Neural progenitor cell (in vitro differentiated cells): ENCODE results near the gene FEV. TPM values are rescaled to one million over a fixed set of nuclear protein-coding genes. Genes with fewer than 3 reads are reported as not detected.
A peak's percentile ranks its signal among the peaks of the same experiment; 100 is the strongest.

Source experiments
- DNase-seq: peaks from one replicate; pipeline ENCODE4 v3.0.0-alpha.2; 2016; ENCODE audit warnings: low spot score
- H2AFZ ChIP-seq: fragments of 200-600 bp; sonication (generic); replicated peaks from 2 replicates; pipeline ENCODE4 v1.6.1; 2016; ENCODE audit warnings: antibody characterized with exemption
- H3F3A ChIP-seq: fragments of 200-600 bp; sonication (generic); 2 replicates; pipeline ENCODE4 v1.6.1; 2016; ENCODE audit warnings: antibody characterized with exemption, low read depth
- H3K27ac ChIP-seq: fragments of 200-600 bp; sonication (generic); 2 replicates; pipeline ENCODE4 v1.5.1; 2016; ENCODE audit warnings: mild to moderate bottlenecking
- H3K27me3 ChIP-seq: fragments of 200-600 bp; sonication (generic); 2 replicates; pipeline ENCODE4 v1.6.1; 2016; ENCODE audit warnings: mild to moderate bottlenecking, moderate library complexity
- H3K36me3 ChIP-seq: fragments of 200-600 bp; sonication (generic); 2 replicates; pipeline ENCODE4 v1.5.1; 2016
- H3K4me1 ChIP-seq: fragments of 200-600 bp; sonication (generic); 2 replicates; pipeline ENCODE4 v1.6.1; 2016; ENCODE audit warnings: mixed run types
- H3K4me2 ChIP-seq: fragments of 200-600 bp; sonication (generic); 2 replicates; pipeline ENCODE4 v1.6.1; 2016
- H3K4me3 ChIP-seq: fragments of 200-600 bp; sonication (generic); 2 replicates; pipeline ENCODE4 v1.5.1; 2016
- H3K79me2 ChIP-seq: fragments of 200-600 bp; sonication (generic); 2 replicates; pipeline ENCODE4 v1.6.1; 2016; ENCODE audit warnings: low read depth
- H3K9ac ChIP-seq: fragments of 200-600 bp; sonication (generic); 2 replicates; pipeline ENCODE4 v1.6.1; 2016
- H3K9me3 ChIP-seq: fragments of 200-600 bp; sonication (generic); 2 replicates; pipeline ENCODE4 v1.5.1; 2016; ENCODE audit warnings: low read depth
- H4K20me1 ChIP-seq: fragments of 200-600 bp; sonication (generic); 2 replicates; pipeline ENCODE4 v1.6.1; 2016; ENCODE audit warnings: low read depth
- H3K27ac Mint-ChIP-seq: 3 replicates; pipeline ENCODE4 v1.8.0; 2021; ENCODE audit warnings: mixed read lengths
- H3K27me3 Mint-ChIP-seq: 2 replicates; pipeline ENCODE4 v1.8.0; 2022; ENCODE audit warnings: low read depth, mild to moderate bottlenecking, inconsistent platforms, moderate library complexity, mixed read lengths; ENCODE audit not compliant: insufficient read depth
- H3K36me3 Mint-ChIP-seq: 3 replicates; pipeline ENCODE4 v1.8.0; 2021; ENCODE audit warnings: mixed read lengths
- H3K4me1 Mint-ChIP-seq: 3 replicates; pipeline ENCODE4 v1.8.0; 2021; ENCODE audit warnings: mixed read lengths
- H3K4me3 Mint-ChIP-seq: 3 replicates; pipeline ENCODE4 v1.8.0; 2021; ENCODE audit warnings: mild to moderate bottlenecking, moderate library complexity, mixed read lengths
- H3K9me3 Mint-ChIP-seq: 3 replicates; pipeline ENCODE4 v1.8.0; 2020; ENCODE audit warnings: mixed read lengths
- CTCF ChIP-seq: fragments of 200-600 bp; sonication (generic); IDR thresholded peaks from 2 replicates; pipeline ENCODE4 v1.5.1; 2017; ENCODE audit warnings: antibody characterized with exemption, mild to moderate bottlenecking
- EZH2 ChIP-seq: fragments of 200-600 bp; sonication (generic); IDR thresholded peaks from 2 replicates; pipeline ENCODE4 v1.6.1; 2017; ENCODE audit warnings: antibody characterized with exemption, mild to moderate bottlenecking, moderate library complexity
- EZH2phosphoT487 ChIP-seq: fragments of 200-600 bp; sonication (generic); IDR thresholded peaks from 2 replicates; pipeline ENCODE4 v1.6.1; 2017; ENCODE audit warnings: antibody characterized with exemption
- total RNA-seq: library from RNA; depleted of rRNA; stranded (reverse); fragments of >200 nt; gene quantifications from 2 replicates; pipeline ENCODE4 v1.2.3, GENCODE V29; 2015; ENCODE audit warnings: low replicate concordance

The FEV gene
- total RNA-seq, 1 donor from 2014 or later: not detected

DNA sequence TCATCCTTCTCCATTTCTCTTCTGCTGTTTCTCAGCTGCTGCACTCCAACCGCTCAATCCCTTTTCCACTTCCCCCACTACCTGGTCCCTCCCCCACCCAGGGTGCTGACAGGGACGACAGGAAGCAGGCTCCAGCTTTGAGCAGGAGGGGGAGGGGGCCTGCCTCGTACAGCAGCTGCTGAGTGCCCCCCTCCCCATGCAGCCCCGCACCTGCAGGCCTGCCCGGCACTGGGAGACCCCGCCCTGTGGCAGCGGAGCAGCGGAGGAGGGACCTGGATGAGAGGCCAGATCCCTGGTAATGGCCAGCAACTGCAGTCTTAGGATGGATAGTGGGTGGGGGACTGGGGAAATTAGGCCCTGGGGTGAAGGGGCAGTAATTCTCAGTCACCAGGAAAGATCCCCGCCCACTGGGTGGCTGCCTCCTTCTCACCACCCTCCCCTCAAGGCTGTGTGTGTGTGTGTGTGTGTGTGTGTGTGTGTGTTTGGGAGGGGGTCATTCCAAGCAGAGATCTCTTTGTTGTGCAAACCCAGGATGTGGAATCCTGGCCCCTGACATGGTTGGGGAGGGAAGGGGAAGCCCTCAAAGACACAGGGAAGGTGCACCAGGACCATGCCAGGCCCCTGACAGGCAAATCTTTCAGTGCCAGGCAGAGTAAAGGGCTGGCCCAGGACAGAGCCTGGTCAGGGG is 15.0 kb upstream of the FEV start:
- H3K4me2 ChIP-seq: peak overlapping the region; percentile 63
- peaks cover 31% of the 10 kb centered on the region for H3K4me1 ChIP-seq
- H3F3A ChIP-seq: peaks cover 6% of the 10 kb centered on the region
- DNase-seq: peak; percentile 49
- Mint-ChIP-seq H3K4me3 (peak overlapping the region; percentile 2), H3K4me1 (peaks cover 23% of the 10 kb centered on the region), H3K9me3 (peaks cover 4% of the 10 kb centered on the region), H3K36me3 (no peaks in the 10 kb centered on the region), H3K27ac (no peak overlapping the region), H3K27me3 (peaks cover 64% of the 10 kb centered on the region)
- H3K9ac ChIP-seq: no peak overlapping the region
- H3K36me3 ChIP-seq: no peaks in the 10 kb centered on the region
- H3K27me3 ChIP-seq: peaks cover 100% of the 10 kb centered on the region
- H3K4me3 ChIP-seq: no peak overlapping the region
- H3K27ac ChIP-seq: no peak overlapping the region
- no peak overlapping the region for H2AFZ ChIP-seq
- H3K79me2 ChIP-seq: no peaks in the 10 kb centered on the region
- TF ChIP-seq EZH2phosphoT487: peak; percentile 58
- TF ChIP-seq CTCF: no peak
- peak; percentile 52 for TF ChIP-seq EZH2
- H3K9me3 ChIP-seq: no peaks in the 10 kb centered on the region
- H4K20me1 ChIP-seq: peaks cover 66% of the 10 kb centered on the region

- H3K4me2 ChIP-seq: peak overlapping the region; percentile 63
- peaks cover 74% of the 10 kb centered on the region for H4K20me1 ChIP-seq
- peaks cover 4% of the 10 kb centered on the region for H3K9me3 Mint-ChIP-seq
- peak overlapping the region; percentile 2 for H3K4me3 Mint-ChIP-seq
- H3K9me3 ChIP-seq: no peaks in the 10 kb centered on the region
- no peaks in the 10 kb centered on the region for H3K36me3 Mint-ChIP-seq
- DNase-seq: peak; percentile 50
- H3K79me2 ChIP-seq: no peaks in the 10 kb centered on the region
- no peak overlapping the region for H2AFZ ChIP-seq
- no peak for TF ChIP-seq EZH2phosphoT487
- TF ChIP-seq EZH2: no peak
- TF ChIP-seq CTCF: no peak
- H3K4me1 Mint-ChIP-seq: peaks cover 23% of the 10 kb centered on the region
- no peak overlapping the region for H3K4me3 ChIP-seq
- peaks cover 65% of the 10 kb centered on the region for H3K27me3 Mint-ChIP-seq
- H3K27ac Mint-ChIP-seq: no peak overlapping the region
- H3K27ac ChIP-seq: no peak overlapping the region
- H3K36me3 ChIP-seq: no peaks in the 10 kb centered on the region
- peaks cover 100% of the 10 kb centered on the region for H3K27me3 ChIP-seq
- peaks cover 33% of the 10 kb centered on the region for H3K4me1 ChIP-seq
- H3F3A ChIP-seq: peaks cover 8% of the 10 kb centered on the region
- H3K9ac ChIP-seq: no peak overlapping the region
These were observed 14.3 kb upstream of the FEV start for GRCh38 chr2:218999021-218999880.

DNA sequence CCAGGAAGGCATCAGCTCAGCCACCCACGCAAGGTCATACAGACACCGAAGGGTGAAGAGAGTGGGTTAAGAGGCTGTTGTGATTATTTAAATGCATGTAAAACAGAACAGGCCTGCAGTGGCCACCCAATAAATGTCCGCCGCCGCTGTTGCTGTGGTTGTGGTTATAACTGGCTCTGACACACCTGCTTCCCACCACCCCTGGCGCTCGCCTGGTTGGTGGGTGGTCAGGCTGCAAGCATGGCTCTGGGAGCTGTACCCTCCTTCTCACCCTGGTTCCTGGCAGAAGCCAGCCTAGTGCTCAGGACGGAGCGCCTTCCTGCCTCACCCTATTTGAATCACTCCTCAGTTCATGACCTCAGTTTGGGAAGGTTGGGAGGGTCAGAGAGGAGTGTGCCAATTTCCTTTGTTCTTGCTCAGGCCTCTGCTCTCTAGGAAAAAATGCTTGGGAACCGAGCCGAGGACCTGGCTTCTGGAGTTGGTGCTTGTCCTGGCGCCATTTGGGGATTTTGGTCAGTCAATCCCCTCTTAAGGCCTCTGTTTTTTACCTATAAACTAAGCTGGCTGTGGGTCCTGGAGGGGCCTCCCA is 13.5 kb upstream of the FEV start:
- H3K36me3 ChIP-seq: no peaks in the 10 kb centered on the region
- H3K9ac ChIP-seq: no peak overlapping the region
- no peak overlapping the region for H3K4me2 ChIP-seq
- Mint-ChIP-seq H3K27ac (no peak overlapping the region), H3K4me1 (peaks cover 26% of the 10 kb centered on the region), H3K27me3 (peaks cover 65% of the 10 kb centered on the region), H3K4me3 (no peak overlapping the region), H3K36me3 (no peaks in the 10 kb centered on the region), H3K9me3 (peaks cover 4% of the 10 kb centered on the region)
- H2AFZ ChIP-seq: no peak overlapping the region
- H3K4me1 ChIP-seq: peaks cover 41% of the 10 kb centered on the region
- peaks cover 12% of the 10 kb centered on the region for H3F3A ChIP-seq
- H3K4me3 ChIP-seq: no peak overlapping the region
- peaks cover 78% of the 10 kb centered on the region for H4K20me1 ChIP-seq
- no peak for DNase-seq
- no peak overlapping the region for H3K27ac ChIP-seq
- H3K79me2 ChIP-seq: no peaks in the 10 kb centered on the region
- H3K9me3 ChIP-seq: no peaks in the 10 kb centered on the region
- TF ChIP-seq CTCF: no peak
- TF ChIP-seq EZH2: no peak
- TF ChIP-seq EZH2phosphoT487: no peak
- peaks cover 100% of the 10 kb centered on the region for H3K27me3 ChIP-seq
